Lung (tissue), 12 donors: ENCODE data around the gene RHOB. TPM values are rescaled to one million over a fixed set of nuclear protein-coding genes. Genes with fewer than 3 reads are reported as not detected.

Experiments
- ATAC-seq: fragments of 200-7000 bp; cut with Tn5 transposase; one replicate; pipeline ENCODE4 v1.9.1; 2020; ENCODE audit warnings: moderate number of reproducible peaks; ENCODE audit not compliant: insufficient read depth, low FRiP score
- DNase-seq, 3 donors: peaks; one replicate each; pipeline ENCODE4 v3.0.0-alpha.2; 2013 to 2017
- H3K27ac ChIP-seq, 2 donors: one replicate each; pipeline ENCODE4 v1.5.1; 2013; ENCODE audit warnings: mild to moderate bottlenecking in 2 of 2, moderate library complexity in 2 of 2, control low read depth in 1 of 2, inconsistent platforms in 1 of 2, low read depth in 1 of 2, low read length in 1 of 2
- H3K27me3 ChIP-seq, 3 donors: one replicate each; pipeline ENCODE4 v1.5.1; 2013; ENCODE audit warnings: low read length in 2 of 3; ENCODE audit not compliant: control insufficient read depth in 3 of 3, insufficient read depth in 3 of 3
- H3K36me3 ChIP-seq, 4 donors: one replicate each; pipeline ENCODE4 v1.5.1; 2013; ENCODE audit warnings: low read length in 4 of 4, mild to moderate bottlenecking in 1 of 4, moderate library complexity in 1 of 4; ENCODE audit not compliant: control insufficient read depth in 4 of 4, insufficient read depth in 4 of 4
- H3K4me1 ChIP-seq, 5 donors: one replicate each; pipeline ENCODE4 v1.5.1; 2013; ENCODE audit warnings: low read length in 5 of 5, mild to moderate bottlenecking in 2 of 5, moderate library complexity in 1 of 5; ENCODE audit not compliant: control insufficient read depth in 5 of 5, insufficient read depth in 5 of 5
- H3K4me3 ChIP-seq: one replicate; pipeline ENCODE4 v1.5.1; 2013; ENCODE audit warnings: mild to moderate bottlenecking, control low read depth, moderate library complexity
- H3K9ac ChIP-seq, 2 donors: one replicate each; pipeline ENCODE4 v1.5.1; 2013; ENCODE audit warnings: low read length in 2 of 2, control low read depth in 1 of 2; ENCODE audit not compliant: insufficient read depth in 1 of 2
- H3K9me3 ChIP-seq, 4 donors: one replicate each; pipeline ENCODE4 v1.5.1; 2013; ENCODE audit warnings: low read length in 3 of 4, mild to moderate bottlenecking in 1 of 4, moderate library complexity in 1 of 4; ENCODE audit not compliant: control insufficient read depth in 4 of 4, insufficient read depth in 3 of 4
- WGBS, 2 donors: extraction: QIAGEN DNeasy Blood & Tissue Kit; methylation state at CpG; one replicate each; pipeline ENCODE4 v1.1.7; 2013; 5-methylcytosine and 5-hydroxymethylcytosine counted together
- polyA plus RNA-seq, 2 donors: library from polyadenylated mRNA; stranded (reverse); fragments of 200-250 nt; gene quantifications; one replicate each; pipeline ENCODE4 v1.2.1, GENCODE V29; 2013
- total RNA-seq, 2 donors: library from RNA; depleted of rRNA in 1 of 2; stranded (reverse); fragments of >200 nt in 1 of 2; gene quantifications; one replicate each; pipeline ENCODE4 v1.2.1, GENCODE V29; 2014 to 2021
- TF ChIP-seq, protein P1 (sequence below): IDR thresholded peaks from 2 replicates; pipeline ENCODE4 v1.5.1; 2012; ENCODE audit warnings: mild to moderate bottlenecking; ENCODE audit errors: control extremely low read depth, extremely low read depth
- donor health status: control.
- donor health status: control.
- donor health status: Bipolar disorder and iron deficiency.
- donor health status: healthy.
- donor health status: DM: yes; HTN: yes; CAD: no.

The RHOB gene
- total and polyA plus RNA-seq, 4 donors = 93.2 to 354 (median 249) TPM

DNA sequence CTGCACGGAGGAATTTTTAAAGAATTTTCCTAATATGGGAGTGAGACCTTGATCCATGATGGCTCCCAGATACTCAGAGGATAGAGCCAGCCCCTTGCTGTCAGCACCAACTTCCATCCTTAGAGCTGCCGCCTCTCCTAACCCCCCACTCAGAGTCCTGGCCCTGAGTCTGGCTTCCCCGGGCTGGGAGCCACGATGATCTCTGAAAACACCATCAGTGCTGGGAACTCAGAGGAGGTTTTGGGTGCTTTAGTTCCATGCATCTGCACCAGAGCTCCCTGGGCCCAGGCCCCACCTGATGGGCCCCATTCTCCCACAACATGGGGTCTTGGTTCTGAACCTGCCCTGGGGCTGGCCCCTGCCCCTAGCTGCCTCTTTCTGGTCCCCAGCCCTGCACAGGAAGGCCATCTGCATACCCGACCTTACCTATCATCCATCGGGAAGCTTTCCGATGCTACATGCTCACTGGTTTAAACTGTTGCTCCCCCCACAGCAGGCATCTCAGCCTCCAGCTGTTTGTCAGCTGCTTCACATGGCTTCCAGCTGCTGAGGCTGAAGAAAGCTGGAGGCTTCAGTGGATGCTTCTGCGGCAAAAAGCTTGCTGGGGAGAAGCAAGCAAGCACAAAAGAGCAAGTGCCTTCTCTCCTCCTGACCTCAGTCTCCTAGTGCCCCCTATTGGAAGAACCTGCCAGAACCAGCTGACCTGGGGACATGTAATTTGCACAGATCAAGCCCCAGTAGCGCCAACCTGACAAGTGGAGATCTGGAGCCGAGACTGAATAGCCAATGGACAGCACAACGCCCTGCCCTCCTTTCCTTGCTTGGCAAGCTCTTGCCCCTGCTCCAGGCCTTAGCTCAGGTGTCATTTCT lies 24.2 kb upstream of the RHOB start:
- Histone ChIP-seq H3K9ac (no peak overlapping the region), H3K4me3 (no peak overlapping the region), H3K27ac (peak overlapping the region; percentile 5 to 40), H3K27me3 (no peaks in the 10 kb centered on the region), H3K9me3 (no peaks in the 10 kb centered on the region), H3K4me1 (peaks cover 6 to 48% (median 28%) of the 10 kb centered on the region in 5 donors), H3K36me3 (no peaks in the 10 kb centered on the region)
- no peak for ATAC-seq
- 77 to 84% methylated on average over 11 of the region's 11 CpGs for WGBS, 2 donors
- peak; percentile 82 to 89 (median 88) for DNase-seq
- TF ChIP-seq, protein P1, sequence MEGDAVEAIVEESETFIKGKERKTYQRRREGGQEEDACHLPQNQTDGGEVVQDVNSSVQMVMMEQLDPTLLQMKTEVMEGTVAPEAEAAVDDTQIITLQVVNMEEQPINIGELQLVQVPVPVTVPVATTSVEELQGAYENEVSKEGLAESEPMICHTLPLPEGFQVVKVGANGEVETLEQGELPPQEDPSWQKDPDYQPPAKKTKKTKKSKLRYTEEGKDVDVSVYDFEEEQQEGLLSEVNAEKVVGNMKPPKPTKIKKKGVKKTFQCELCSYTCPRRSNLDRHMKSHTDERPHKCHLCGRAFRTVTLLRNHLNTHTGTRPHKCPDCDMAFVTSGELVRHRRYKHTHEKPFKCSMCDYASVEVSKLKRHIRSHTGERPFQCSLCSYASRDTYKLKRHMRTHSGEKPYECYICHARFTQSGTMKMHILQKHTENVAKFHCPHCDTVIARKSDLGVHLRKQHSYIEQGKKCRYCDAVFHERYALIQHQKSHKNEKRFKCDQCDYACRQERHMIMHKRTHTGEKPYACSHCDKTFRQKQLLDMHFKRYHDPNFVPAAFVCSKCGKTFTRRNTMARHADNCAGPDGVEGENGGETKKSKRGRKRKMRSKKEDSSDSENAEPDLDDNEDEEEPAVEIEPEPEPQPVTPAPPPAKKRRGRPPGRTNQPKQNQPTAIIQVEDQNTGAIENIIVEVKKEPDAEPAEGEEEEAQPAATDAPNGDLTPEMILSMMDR = no peak

DNA sequence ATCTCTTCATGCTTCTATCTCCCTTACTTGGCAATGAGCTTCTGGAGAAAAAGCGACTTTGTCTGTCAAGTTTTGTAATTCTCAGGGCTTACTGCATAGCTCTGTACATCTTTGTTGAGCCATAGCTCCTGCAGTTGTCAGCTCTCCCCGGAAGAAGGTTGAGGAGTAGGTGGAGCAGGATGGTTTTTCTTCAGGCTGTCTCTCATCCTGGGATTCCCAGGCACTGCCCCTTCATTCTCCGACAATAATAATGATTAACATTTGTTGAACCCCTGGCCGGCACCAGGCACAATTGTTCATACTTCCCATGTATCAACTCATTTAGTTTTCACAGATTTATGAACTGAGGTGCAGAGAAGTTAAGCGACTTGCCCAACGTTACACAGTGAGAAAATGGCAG lies 23.5 kb upstream of the RHOB start:
- Histone ChIP-seq H3K4me1 (peaks cover 6 to 48% (median 28%) of the 10 kb centered on the region in 5 donors), H3K27ac (peak overlapping the region in 1 of 2 donors; percentile 26), H3K4me3 (no peak overlapping the region), H3K9ac (no peak overlapping the region), H3K27me3 (no peaks in the 10 kb centered on the region), H3K9me3 (no peaks in the 10 kb centered on the region), H3K36me3 (no peaks in the 10 kb centered on the region)
- TF ChIP-seq, protein P1 = no peak
- no peak for DNase-seq
- ATAC-seq = no peak
- 93 to 95% methylated on average over 6 of the region's 6 CpGs for WGBS, 2 donors

DNA sequence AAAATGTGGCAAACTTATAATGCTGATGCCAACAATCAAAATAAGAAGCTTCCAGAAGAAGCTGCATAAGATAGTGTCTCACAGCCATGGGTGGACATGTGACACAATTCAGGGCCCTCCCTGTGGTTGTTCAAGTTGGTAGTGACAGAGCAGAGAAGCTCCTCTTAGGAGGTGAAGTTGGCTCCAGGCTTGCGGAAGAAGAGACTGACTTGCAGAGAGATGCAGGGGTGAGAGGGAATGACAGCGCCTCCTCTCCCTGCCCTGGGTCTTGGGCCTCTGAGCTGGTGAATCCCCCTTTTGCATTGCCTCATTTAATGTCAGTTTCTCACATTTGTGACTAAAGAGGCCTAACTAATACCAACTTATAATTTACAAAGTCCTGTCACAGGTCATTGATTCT lies 23.0 kb upstream of the RHOB start:
- 92 to 98% methylated on average over 2 of the region's 2 CpGs for WGBS, 2 donors
- no peak for DNase-seq
- Histone ChIP-seq H3K9ac (no peak overlapping the region), H3K36me3 (no peaks in the 10 kb centered on the region), H3K27me3 (no peaks in the 10 kb centered on the region), H3K4me3 (no peak overlapping the region), H3K4me1 (peaks cover 6 to 44% (median 28%) of the 10 kb centered on the region in 5 donors), H3K9me3 (no peaks in the 10 kb centered on the region), H3K27ac (peak overlapping the region in 1 of 2 donors; percentile 76)
- ATAC-seq = no peak
- TF ChIP-seq, protein P1 = no peak
